RWPE2 (cell line): ENCODE data around the gene PDE11A.

Experiments
- ATAC-seq: fragments of 200-7000 bp; cut with Tn5 transposase; 3 replicates; pipeline ENCODE4 v1.9.1; 2021; ENCODE audit warnings: low read depth
- DNase-seq: peaks from one replicate; pipeline ENCODE4 v3.0.0-alpha.2; 2020; ENCODE audit warnings: low spot score
- H3K27ac ChIP-seq: fragments of 450-650 bp; 2 replicates; pipeline ENCODE4 v1.5.1; 2017; ENCODE audit warnings: mild to moderate bottlenecking; ENCODE audit not compliant: poor library complexity, severe bottlenecking
- H3K27me3 ChIP-seq: fragments of 250-450 bp; sonication (Bioruptor Pico); 2 replicates; pipeline ENCODE4 v1.5.1; 2021; ENCODE audit warnings: mild to moderate bottlenecking, moderate library complexity; ENCODE audit not compliant: insufficient read depth, poor library complexity, severe bottlenecking
- H3K36me3 ChIP-seq: fragments of 250-450 bp; sonication (Bioruptor Pico); 2 replicates; pipeline ENCODE4 v1.5.1; 2020; ENCODE audit warnings: low read depth, mild to moderate bottlenecking, moderate library complexity
- H3K4me1 ChIP-seq: fragments of 250-450 bp; sonication (Bioruptor Pico); 2 replicates; pipeline ENCODE4 v1.5.1; 2021; ENCODE audit warnings: mild to moderate bottlenecking, moderate library complexity; ENCODE audit not compliant: insufficient read depth, poor library complexity, severe bottlenecking
- H3K4me3 ChIP-seq: fragments of 250-450 bp; sonication (Bioruptor Pico); 2 replicates; pipeline ENCODE4 v1.5.1; 2021; ENCODE audit warnings: mild to moderate bottlenecking, moderate library complexity; ENCODE audit not compliant: severe bottlenecking
- H3K9me3 ChIP-seq: fragments of 250-450 bp; sonication (Bioruptor Pico); 2 replicates; pipeline ENCODE4 v1.5.1; 2021; ENCODE audit warnings: mild to moderate bottlenecking, moderate library complexity; ENCODE audit not compliant: severe bottlenecking
- TF ChIP-seq, protein P1 (sequence below): fragments of 450-650 bp; IDR thresholded peaks from one replicate; pipeline ENCODE4 v1.5.1; 2017; ENCODE audit warnings: mild to moderate bottlenecking, moderate library complexity; ENCODE audit not compliant: poor library complexity, severe bottlenecking

Gene PDE11A

GRCh38 chr2:177616731-177617130 is 455.8 kb downstream of the PDE11A start:
- TF ChIP-seq, protein P1, sequence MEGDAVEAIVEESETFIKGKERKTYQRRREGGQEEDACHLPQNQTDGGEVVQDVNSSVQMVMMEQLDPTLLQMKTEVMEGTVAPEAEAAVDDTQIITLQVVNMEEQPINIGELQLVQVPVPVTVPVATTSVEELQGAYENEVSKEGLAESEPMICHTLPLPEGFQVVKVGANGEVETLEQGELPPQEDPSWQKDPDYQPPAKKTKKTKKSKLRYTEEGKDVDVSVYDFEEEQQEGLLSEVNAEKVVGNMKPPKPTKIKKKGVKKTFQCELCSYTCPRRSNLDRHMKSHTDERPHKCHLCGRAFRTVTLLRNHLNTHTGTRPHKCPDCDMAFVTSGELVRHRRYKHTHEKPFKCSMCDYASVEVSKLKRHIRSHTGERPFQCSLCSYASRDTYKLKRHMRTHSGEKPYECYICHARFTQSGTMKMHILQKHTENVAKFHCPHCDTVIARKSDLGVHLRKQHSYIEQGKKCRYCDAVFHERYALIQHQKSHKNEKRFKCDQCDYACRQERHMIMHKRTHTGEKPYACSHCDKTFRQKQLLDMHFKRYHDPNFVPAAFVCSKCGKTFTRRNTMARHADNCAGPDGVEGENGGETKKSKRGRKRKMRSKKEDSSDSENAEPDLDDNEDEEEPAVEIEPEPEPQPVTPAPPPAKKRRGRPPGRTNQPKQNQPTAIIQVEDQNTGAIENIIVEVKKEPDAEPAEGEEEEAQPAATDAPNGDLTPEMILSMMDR, result no peak
- ATAC-seq (no peak), DNase-seq (no peak)
- no peaks in the 10 kb centered on the region for H3K27me3 ChIP-seq
- H3K4me1 ChIP-seq, result no peaks in the 10 kb centered on the region
- no peak overlapping the region for H3K4me3 ChIP-seq
- H3K27ac ChIP-seq, result no peak overlapping the region
- no peaks in the 10 kb centered on the region for H3K9me3 ChIP-seq
- H3K36me3 ChIP-seq, result no peaks in the 10 kb centered on the region

- Histone ChIP-seq H3K36me3 (no peaks in the 10 kb centered on the region), H3K4me3 (no peak overlapping the region), H3K9me3 (no peaks in the 10 kb centered on the region), H3K27me3 (no peaks in the 10 kb centered on the region), H3K4me1 (no peaks in the 10 kb centered on the region), H3K27ac (no peak overlapping the region)
- DNase-seq, result no peak
- no peak for ATAC-seq
- TF ChIP-seq, protein P1, result no peak
Observed at GRCh38 chr2:177616066-177616465, 456.5 kb downstream of the PDE11A start.

- ATAC-seq, result no peak
- Histone ChIP-seq H3K27me3 (no peaks in the 10 kb centered on the region), H3K4me3 (no peak overlapping the region), H3K27ac (no peak overlapping the region), H3K4me1 (no peaks in the 10 kb centered on the region), H3K9me3 (no peaks in the 10 kb centered on the region), H3K36me3 (no peaks in the 10 kb centered on the region)
- DNase-seq, result no peak
- TF ChIP-seq, protein P1, result no peak
Observed at GRCh38 chr2:177612659-177613058, 459.9 kb downstream of the PDE11A start.

- H3K9me3 ChIP-seq, result no peaks in the 10 kb centered on the region
- TF ChIP-seq, protein P1, result no peak
- DNase-seq, result no peak
- no peaks in the 10 kb centered on the region for H3K36me3 ChIP-seq
- H3K27me3 ChIP-seq, result no peaks in the 10 kb centered on the region
- peak; percentile 72 for ATAC-seq
- no peak overlapping the region for H3K4me3 ChIP-seq
- no peaks in the 10 kb centered on the region for H3K4me1 ChIP-seq
- no peak overlapping the region for H3K27ac ChIP-seq
Observed at GRCh38 chr2:177611310-177611886, 461.2 kb downstream of the PDE11A start.

DNA sequence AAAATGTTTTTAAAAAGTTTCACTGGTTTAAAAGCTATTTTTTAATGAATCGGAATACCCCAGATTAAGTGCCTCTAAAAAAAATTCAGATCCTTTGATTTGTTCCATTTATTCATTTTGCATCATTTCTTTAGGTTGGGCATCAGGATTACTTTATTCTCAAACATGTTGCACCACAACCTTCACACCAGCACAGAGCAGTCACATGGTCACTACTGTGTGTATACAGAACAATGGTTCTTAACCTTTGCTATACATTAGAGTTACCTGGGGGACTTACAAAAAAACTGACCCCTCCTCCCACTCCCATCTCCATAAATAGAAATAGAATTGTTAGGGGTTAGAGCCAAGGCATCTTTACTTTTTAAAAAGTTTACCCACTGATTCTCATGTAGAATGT is 461.8 kb downstream of the PDE11A start:
- no peak overlapping the region for H3K4me3 ChIP-seq
- no peaks in the 10 kb centered on the region for H3K4me1 ChIP-seq
- H3K27me3 ChIP-seq, result no peaks in the 10 kb centered on the region
- ATAC-seq (no peak), DNase-seq (no peak)
- no peaks in the 10 kb centered on the region for H3K36me3 ChIP-seq
- H3K27ac ChIP-seq, result no peak overlapping the region
- TF ChIP-seq, protein P1, result no peak
- H3K9me3 ChIP-seq, result no peaks in the 10 kb centered on the region
